OCI-LY3 (cell line): ENCODE measurements around the gene MKLN1.
"Not testable (repeated sequence)": the region's sequence is repeated elsewhere in the genome, so short reads cannot be mapped to it uniquely, and the experiment has no call there.

Source experiments
- H2AFZ ChIP-seq: fragments of 200-600, 300-600 bp; shearing (Covaris generic); 2 replicates; pipeline ENCODE4 v1.6.0; 2014; ENCODE audit warnings: antibody characterized with exemption, low read depth, low read length
- H3K27ac ChIP-seq: fragments of 200-600, 300-600 bp; sonication (generic); 2 replicates; pipeline ENCODE4 v1.5.1; 2014; ENCODE audit warnings: mild to moderate bottlenecking, low read length, moderate library complexity, mixed read lengths
- H3K27me3 ChIP-seq: fragments of 200-600, 300-600 bp; sonication (generic); 2 replicates; pipeline ENCODE4 v1.6.1; 2014; ENCODE audit warnings: low read depth, low read length, mixed read lengths
- H3K36me3 ChIP-seq: fragments of 200-600, 300-600 bp; sonication (generic); replicated peaks from 2 replicates; pipeline ENCODE3; 2014; ENCODE audit warnings: low read depth, low read length, mixed read lengths
- H3K4me1 ChIP-seq: fragments of 300-600, 200-600 bp; sonication (generic); 2 replicates; pipeline ENCODE4 v1.6.1; 2014; ENCODE audit warnings: low read length, mixed read lengths
- H3K4me2 ChIP-seq: fragments of 200-600, 300-600 bp; sonication (generic); 2 replicates; pipeline ENCODE4 v1.6.1; 2014; ENCODE audit warnings: low read length, mixed read lengths
- H3K4me3 ChIP-seq: fragments of 300-600, 200-600 bp; sonication (generic); 2 replicates; pipeline ENCODE4 v1.5.1; 2014; ENCODE audit warnings: antibody characterized with exemption, mild to moderate bottlenecking, low read length, moderate library complexity
- H3K79me2 ChIP-seq: fragments of 300-600, 200-600 bp; shearing (Covaris generic); 2 replicates; pipeline ENCODE4 v1.6.1; 2014; ENCODE audit warnings: mild to moderate bottlenecking, low read length, mixed read lengths
- H3K9ac ChIP-seq: fragments of 300-600, 200-600 bp; shearing (Covaris generic); 2 replicates; pipeline ENCODE4 v1.6.0; 2014; ENCODE audit warnings: mild to moderate bottlenecking, low read length, moderate library complexity
- H3K9me3 ChIP-seq: fragments of 200-600, 300-600 bp; shearing (Covaris generic); 2 replicates; pipeline ENCODE4 v1.6.1; 2014; ENCODE audit warnings: low read length, mixed read lengths; ENCODE audit not compliant: insufficient read depth
- H4K20me1 ChIP-seq: fragments of 200-600, 300-600 bp; sonication (generic); 2 replicates; pipeline ENCODE4 v1.6.1; 2016; ENCODE audit warnings: low read length, mixed read lengths; ENCODE audit not compliant: insufficient read depth
- CTCF ChIP-seq: fragments of 200-600, 300-600 bp; sonication (generic); IDR thresholded peaks from 2 replicates; pipeline ENCODE4 v1.5.1; 2014; ENCODE audit warnings: antibody characterized with exemption, low read length, low read depth
- EZH2phosphoT487 ChIP-seq: fragments of 200-600 bp; shearing (Covaris generic); IDR thresholded peaks from 2 replicates; pipeline ENCODE4 v1.6.1; 2018; ENCODE audit warnings: antibody characterized with exemption, mixed run types, low read depth

MKLN1 gene

GRCh38 chr7:131305152-131305551 lies 22.5 kb upstream of the MKLN1 start:
- H3K36me3 ChIP-seq = no peaks in the 10 kb centered on the region
- no peak overlapping the region for H3K27ac ChIP-seq
- H3K9me3 ChIP-seq = peaks cover 6% of the 10 kb centered on the region; the same call in 1 of the 2 replicates
- H3K4me2 ChIP-seq = no peak overlapping the region
- no peaks in the 10 kb centered on the region for H3K27me3 ChIP-seq
- TF ChIP-seq CTCF (no peak), EZH2phosphoT487 (no peak)
- no peak overlapping the region for H3K9ac ChIP-seq
- no peaks in the 10 kb centered on the region for H4K20me1 ChIP-seq
- no peaks in the 10 kb centered on the region for H3K4me1 ChIP-seq
- no peak overlapping the region for H2AFZ ChIP-seq
- H3K79me2 ChIP-seq = no peaks in the 10 kb centered on the region
- no peak overlapping the region for H3K4me3 ChIP-seq

GRCh38 chr7:131306041-131306440 lies 21.6 kb upstream of the MKLN1 start:
- not testable (repeated sequence) for H3K79me2 ChIP-seq, H3K4me1 ChIP-seq, H3K36me3 ChIP-seq, H3K27me3 ChIP-seq, H3K4me3 ChIP-seq, H3K27ac ChIP-seq, H3K9ac ChIP-seq, H2AFZ ChIP-seq, H4K20me1 ChIP-seq, H3K4me2 ChIP-seq
- peaks cover 12% of the 10 kb centered on the region; the same call in 1 of the 2 replicates for H3K9me3 ChIP-seq

GRCh38 chr7:131306777-131307176 lies 20.9 kb upstream of the MKLN1 start:
- no peak overlapping the region for H3K27ac ChIP-seq
- no peak overlapping the region for H2AFZ ChIP-seq
- no peak overlapping the region for H3K4me2 ChIP-seq
- H4K20me1 ChIP-seq = no peaks in the 10 kb centered on the region
- H3K9ac ChIP-seq = no peak overlapping the region
- no peaks in the 10 kb centered on the region for H3K27me3 ChIP-seq
- H3K9me3 ChIP-seq = peaks cover 12% of the 10 kb centered on the region; the same call in 1 of the 2 replicates
- H3K79me2 ChIP-seq = no peaks in the 10 kb centered on the region
- no peaks in the 10 kb centered on the region for H3K4me1 ChIP-seq
- no peaks in the 10 kb centered on the region for H3K36me3 ChIP-seq
- TF ChIP-seq CTCF = no peak
- no peak for TF ChIP-seq EZH2phosphoT487
- H3K4me3 ChIP-seq = no peak overlapping the region

- Histone ChIP-seq H2AFZ (no peak overlapping the region), H3K27me3 (no peaks in the 10 kb centered on the region), H3K27ac (no peak overlapping the region), H3K79me2 (no peaks in the 10 kb centered on the region), H3K4me3 (no peak overlapping the region), H4K20me1 (no peaks in the 10 kb centered on the region), H3K4me2 (no peak overlapping the region), H3K9me3 (peaks cover 15% of the 10 kb centered on the region), H3K36me3 (no peaks in the 10 kb centered on the region), H3K9ac (no peak overlapping the region), H3K4me1 (no peaks in the 10 kb centered on the region)
- no peak for TF ChIP-seq EZH2phosphoT487
- TF ChIP-seq CTCF = no peak
Observed at GRCh38 chr7:131307627-131308026, 20.0 kb upstream of the MKLN1 start.

GRCh38 chr7:131312838-131313237 lies 14.8 kb upstream of the MKLN1 start:
- Histone ChIP-seq H3K9me3 (peaks cover 13% of the 10 kb centered on the region), H3K4me1 (no peaks in the 10 kb centered on the region), H2AFZ (no peak overlapping the region), H3K27me3 (no peaks in the 10 kb centered on the region), H3K27ac (no peak overlapping the region), H4K20me1 (no peaks in the 10 kb centered on the region), H3K36me3 (no peaks in the 10 kb centered on the region), H3K79me2 (no peaks in the 10 kb centered on the region), H3K4me3 (no peak overlapping the region), H3K9ac (no peak overlapping the region), H3K4me2 (no peak overlapping the region)
- TF ChIP-seq EZH2phosphoT487 (no peak), CTCF (no peak)
